Measurements from ENCODE around the gene SUSD1.
"Not testable (repeated sequence)": the region's sequence is repeated elsewhere in the genome, so short reads cannot be mapped to it uniquely, and the experiment has no call there.

SUSD1 gene

DNA sequence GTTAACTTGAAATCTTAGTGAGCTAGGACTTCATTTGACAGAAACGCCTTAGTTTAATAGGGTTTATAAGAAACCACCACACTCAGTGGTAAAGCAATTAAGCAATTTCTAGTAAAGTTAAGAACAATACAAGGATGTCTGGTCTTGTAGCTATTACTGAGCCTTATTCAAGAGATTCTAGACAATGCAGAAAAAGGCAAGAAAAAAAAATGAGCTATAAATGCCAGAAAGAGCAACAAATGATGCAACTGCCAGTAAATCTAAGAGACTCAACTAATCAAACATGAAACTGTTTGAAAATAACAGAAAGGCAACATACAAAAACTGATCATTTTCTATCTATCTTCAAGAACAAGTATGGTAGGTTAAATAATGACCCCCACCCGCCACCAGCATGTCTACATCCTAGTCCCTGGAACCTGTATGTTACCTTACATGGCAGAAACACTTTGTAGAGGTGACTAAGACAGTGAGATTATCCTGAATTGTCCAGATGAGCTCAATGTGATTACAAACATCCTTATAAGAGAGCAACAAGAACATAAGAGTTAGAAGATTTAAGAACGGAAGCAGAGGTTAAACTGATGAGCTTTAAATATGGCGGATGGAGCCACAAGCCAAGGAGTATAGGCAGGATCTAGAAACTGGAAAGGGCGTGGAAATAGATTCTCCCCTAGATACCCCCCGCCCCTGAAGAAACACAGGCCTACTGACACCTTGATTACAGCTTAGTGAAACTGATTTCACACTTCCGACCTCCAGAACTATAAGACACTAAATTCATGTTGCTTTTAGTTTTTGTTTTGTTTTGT is 93.0 kb downstream of the SUSD1 start:
- H3K4me3 ChIP-seq (replicated peaks; ENCODE audit: low read depth, low read length) = no peak overlapping the region
- TF ChIP-seq, protein P1, sequence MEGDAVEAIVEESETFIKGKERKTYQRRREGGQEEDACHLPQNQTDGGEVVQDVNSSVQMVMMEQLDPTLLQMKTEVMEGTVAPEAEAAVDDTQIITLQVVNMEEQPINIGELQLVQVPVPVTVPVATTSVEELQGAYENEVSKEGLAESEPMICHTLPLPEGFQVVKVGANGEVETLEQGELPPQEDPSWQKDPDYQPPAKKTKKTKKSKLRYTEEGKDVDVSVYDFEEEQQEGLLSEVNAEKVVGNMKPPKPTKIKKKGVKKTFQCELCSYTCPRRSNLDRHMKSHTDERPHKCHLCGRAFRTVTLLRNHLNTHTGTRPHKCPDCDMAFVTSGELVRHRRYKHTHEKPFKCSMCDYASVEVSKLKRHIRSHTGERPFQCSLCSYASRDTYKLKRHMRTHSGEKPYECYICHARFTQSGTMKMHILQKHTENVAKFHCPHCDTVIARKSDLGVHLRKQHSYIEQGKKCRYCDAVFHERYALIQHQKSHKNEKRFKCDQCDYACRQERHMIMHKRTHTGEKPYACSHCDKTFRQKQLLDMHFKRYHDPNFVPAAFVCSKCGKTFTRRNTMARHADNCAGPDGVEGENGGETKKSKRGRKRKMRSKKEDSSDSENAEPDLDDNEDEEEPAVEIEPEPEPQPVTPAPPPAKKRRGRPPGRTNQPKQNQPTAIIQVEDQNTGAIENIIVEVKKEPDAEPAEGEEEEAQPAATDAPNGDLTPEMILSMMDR (IDR thresholded peaks at IDR 0.05; ENCODE audit: low read length, missing control alignments) = no peak
- no peak for DNase-seq (ENCODE audit: low read depth)

DNA sequence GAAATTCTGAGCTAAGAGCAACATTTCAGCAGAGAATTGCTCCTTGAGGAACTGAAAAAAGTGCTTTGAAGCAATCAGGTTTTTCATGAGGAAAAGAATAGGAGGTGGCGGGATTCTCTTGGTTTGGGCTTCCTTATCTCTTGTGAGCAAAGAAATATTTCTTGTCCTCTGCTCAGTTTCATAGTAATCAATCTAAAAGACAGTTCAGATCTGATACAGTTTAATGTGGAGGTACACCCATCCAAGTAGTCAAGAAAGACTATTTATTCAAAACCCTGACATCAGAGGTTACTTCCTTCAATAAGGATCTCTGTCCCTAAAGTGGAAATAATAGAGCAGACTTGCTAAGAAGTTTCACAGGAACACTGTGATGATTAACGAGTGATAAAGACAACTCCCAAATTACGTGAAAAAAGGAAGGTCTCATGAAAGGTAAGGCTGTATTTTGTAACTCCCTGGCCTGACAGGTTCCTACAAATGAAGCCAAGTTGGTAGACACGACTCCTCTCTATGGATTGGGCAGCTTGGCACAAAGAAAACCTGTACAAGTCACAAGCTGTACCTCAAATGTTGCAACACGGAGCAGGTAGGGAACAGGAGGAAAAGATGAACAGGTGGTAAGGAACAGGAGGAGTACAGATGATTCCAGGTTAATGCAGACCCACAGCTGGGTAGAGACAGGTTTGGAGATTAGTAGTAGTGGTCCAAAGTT is 94.1 kb downstream of the SUSD1 start:
- H3K4me3 ChIP-seq (replicated peaks; ENCODE audit: low read depth, low read length) = no peak overlapping the region
- TF ChIP-seq, protein P1 (IDR thresholded peaks at IDR 0.05; ENCODE audit: low read length, missing control alignments) = no peak
- no peak for DNase-seq (ENCODE audit: low read depth)

DNA sequence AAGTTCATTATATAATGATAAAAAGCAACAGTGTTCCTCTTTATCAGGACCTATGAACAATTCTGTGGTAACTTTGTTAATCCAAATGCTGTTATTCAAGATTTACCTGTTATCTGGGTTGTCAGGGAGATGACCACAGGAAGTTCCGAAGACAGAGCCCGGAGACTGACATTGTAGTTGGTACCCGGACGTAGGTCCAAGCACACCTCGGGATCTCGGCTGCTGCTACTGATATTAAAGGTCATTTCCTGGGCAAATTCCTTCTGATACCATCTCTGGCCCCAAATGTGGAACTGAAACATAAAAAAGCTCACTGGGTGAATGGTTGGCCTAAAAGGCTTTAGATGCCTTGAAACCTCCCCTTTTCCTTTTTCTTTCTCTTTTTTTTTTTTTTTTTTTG is 96.7 kb downstream of the SUSD1 start:
- H3K4me3 ChIP-seq (replicated peaks; ENCODE audit: low read depth, low read length) = no peak overlapping the region
- TF ChIP-seq, protein P1 (IDR thresholded peaks at IDR 0.05; ENCODE audit: low read length, missing control alignments) = no peak
- DNase-seq (ENCODE audit: low read depth) = no peak

DNA sequence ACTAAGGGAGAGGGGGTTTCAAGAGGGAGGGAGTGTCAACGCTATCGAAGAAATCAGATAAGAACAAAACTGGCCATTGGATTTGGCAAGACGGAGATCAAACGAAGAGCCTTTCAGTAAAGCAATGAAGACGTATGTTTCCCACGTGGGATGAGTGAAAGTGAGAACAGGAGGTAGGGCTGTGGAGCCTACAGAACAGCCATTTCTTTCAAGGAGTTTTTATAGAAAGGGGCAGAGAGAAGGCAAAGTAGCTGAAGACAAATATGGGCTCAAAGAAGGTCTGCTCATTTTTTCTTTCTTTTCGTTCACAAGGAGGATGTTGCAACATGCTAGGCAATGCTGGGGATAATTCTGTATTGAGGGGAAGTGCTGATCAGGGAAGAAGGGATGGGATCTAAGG is 98.3 kb downstream of the SUSD1 start:
- DNase-seq (ENCODE audit: low read depth) = no peak
- no peak overlapping the region for H3K4me3 ChIP-seq (replicated peaks; ENCODE audit: low read depth, low read length)
- TF ChIP-seq, protein P1 (IDR thresholded peaks at IDR 0.05; ENCODE audit: low read length, missing control alignments) = no peak

DNA sequence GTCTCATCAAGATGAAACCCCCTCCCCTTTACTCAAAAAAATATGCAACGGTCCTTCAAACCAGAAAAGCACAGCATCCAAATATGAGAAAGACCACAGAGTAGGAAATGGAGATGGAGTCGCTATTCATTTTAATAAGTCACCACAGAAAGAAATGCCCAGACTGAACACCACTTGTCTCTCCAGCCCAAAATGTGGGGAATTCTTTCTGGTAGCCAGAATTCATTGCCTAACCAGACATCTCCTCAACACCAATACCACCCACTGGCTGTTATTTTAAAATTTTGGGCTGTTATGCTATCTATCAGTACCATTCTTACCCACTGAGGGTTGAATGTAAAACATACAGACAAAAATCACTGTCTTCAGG is 100.1 kb downstream of the SUSD1 start:
- TF ChIP-seq, protein P1 (IDR thresholded peaks at IDR 0.05; ENCODE audit: low read length, missing control alignments) = no peak
- H3K4me3 ChIP-seq (replicated peaks; ENCODE audit: low read depth, low read length) = no peak overlapping the region
- DNase-seq (ENCODE audit: low read depth) = no peak

DNA sequence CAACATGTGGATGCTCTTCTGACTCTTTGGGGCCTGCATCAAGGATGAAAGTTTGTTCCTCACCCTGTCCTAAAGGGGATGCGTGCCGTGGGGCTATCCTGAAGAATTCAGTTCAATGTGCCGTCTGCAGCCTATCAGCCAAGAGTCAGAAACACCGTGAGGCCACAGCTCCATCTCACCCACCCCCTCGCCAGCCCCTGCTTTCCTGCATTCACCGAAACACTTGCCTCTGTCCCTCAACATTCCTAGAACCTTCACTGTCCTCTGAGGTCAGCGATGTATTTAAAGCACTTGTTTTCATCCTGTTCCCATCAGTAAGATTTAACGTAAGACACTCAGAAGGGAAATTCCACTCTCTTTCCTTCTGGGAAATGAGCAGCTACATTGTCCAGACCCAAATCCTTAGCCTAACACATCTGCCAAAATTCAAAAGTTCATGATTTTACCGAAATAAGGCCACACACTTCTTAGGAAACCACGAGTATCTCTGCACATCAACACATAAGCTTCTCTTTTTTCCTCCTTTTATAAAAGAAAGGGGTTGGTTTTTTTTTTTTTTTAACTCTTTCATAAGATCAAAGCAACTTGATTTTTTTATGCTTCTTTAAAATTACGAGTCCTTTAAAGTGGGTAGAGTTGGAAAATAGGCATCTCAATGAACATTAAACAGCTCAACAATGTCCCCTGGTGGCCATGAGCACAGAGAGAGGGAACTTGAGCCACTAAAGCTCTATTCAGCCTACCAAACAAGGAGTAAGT is 100.7 kb downstream of the SUSD1 start:
- DNase-seq (ENCODE audit: low read depth) = peak; percentile 100
- TF ChIP-seq, protein P1 (IDR thresholded peaks at IDR 0.05; ENCODE audit: low read length, missing control alignments) = peak; percentile 96
- peak overlapping the region; percentile 17 for H3K4me3 ChIP-seq (replicated peaks; ENCODE audit: low read depth, low read length)

DNA sequence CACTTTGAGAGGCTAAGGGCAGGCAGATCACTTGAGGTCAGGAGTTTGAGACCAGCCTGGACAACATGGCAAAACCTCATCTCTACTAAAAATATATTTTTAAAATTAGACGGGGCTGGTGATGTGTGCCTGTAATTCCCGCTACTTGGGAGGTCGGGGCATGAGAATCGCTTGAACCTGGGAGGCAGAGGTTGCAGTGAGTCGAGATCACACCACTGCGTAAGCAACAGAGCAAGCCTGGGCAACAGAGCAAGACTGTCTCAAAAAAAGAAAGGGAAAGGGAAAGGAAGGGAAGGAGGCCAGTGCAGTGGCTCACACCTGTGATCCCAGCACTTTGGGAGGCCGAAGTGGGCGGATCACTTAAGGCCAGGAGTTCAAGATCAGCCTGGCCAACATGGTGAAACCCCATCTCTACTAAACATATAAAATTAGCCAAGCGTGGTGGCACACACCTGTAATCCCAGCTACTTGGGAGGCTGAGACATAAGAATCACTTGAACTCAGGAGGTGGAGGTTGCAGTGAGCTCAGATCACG is 101.4 kb downstream of the SUSD1 start:
- not testable (repeated sequence) for DNase-seq (ENCODE audit: low read depth); H3K4me3 ChIP-seq (replicated peaks; ENCODE audit: low read depth, low read length)
